ENCODE data around the gene GALR1.
"Not testable (repeated sequence)": the region's sequence is repeated elsewhere in the genome, so short reads cannot be mapped to it uniquely, and the experiment has no call there.

The GALR1 gene

DNA sequence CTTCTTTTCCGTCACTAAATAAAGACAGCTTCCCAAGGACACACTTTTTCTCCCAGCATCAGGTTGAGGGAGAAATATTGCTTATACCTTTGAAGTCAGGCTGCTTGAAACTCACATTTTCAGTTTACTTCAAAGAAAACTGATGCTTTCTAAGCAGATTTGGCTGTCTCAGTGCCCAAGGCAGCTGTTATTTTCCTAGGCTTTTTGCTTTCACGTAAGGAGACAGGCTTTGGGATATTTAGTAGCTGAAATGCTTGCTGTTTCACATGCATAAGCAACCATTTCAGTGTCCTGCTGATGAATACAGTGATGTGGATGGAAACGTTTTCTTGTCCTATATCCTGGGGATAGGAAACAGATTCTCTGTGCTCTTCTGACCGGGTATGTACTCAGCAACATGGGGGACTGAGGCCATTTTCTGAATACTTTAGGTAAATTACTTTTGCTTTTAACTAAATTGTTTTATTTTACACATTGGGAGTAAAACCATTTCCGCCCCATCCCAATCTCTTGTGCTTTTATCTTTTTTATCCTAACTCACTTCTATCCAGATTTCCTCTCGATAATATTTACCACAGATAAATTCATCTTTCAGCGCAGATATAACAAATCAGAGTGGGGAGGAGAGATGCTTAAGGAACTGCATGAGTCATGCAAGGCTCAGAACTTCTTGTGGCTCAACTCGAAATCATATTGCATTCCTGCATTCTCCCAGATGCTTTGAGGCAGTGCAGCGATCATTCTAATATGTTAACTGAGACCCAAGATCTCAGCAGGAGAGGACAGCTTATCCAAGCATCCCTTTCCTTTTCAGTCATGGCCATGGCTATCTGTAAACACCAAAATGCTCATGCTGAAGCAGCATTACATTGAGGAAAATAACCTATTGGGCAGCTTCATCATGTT is 22.2 kb downstream of the GALR1 start:
- Mint-ChIP-seq H3K36me3 (ENCODE audit: low read depth) (no peaks in the 10 kb centered on the region), H3K9me3 (peaks cover 6% of the 10 kb centered on the region), H3K27me3 (peaks cover 25% of the 10 kb centered on the region), H3K4me3 (no peak overlapping the region), H3K4me1 (ENCODE audit: low read depth) (no peaks in the 10 kb centered on the region), H3K27ac (no peak overlapping the region)

DNA sequence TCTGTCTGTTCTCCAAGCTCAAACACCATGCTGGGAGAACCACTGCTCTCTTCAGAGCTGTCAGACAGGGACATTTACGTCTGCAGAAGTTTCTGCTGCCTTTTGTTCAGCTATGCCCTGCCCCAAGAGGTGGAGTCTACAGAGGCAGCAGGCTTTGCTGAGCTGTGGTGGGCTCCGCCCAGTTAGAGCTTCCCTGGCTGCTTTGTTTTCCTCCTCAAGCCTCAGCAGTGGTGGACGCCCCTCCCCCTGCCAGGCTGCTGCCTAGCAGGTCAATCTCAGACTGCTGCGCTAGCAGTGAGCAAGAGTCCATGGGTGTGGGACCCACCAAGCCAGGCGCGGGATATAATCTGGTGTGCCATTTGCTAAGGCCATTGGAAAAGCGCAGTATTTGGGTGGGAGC is 41.2 kb downstream of the GALR1 start:
- Mint-ChIP-seq H3K27me3 (peaks cover 26% of the 10 kb centered on the region), H3K9me3 (peaks cover 14% of the 10 kb centered on the region)
- H3K27ac Mint-ChIP-seq; H3K4me3 Mint-ChIP-seq; H3K36me3 Mint-ChIP-seq (ENCODE audit: low read depth); H3K4me1 Mint-ChIP-seq (ENCODE audit: low read depth): not testable (repeated sequence)

- H3K27me3 Mint-ChIP-seq: peaks cover 1% of the 10 kb centered on the region
- no peak overlapping the region for H3K4me3 Mint-ChIP-seq
- no peaks in the 10 kb centered on the region for H3K36me3 Mint-ChIP-seq (ENCODE audit: low read depth)
- no peaks in the 10 kb centered on the region for H3K9me3 Mint-ChIP-seq
- H3K4me1 Mint-ChIP-seq (ENCODE audit: low read depth): no peaks in the 10 kb centered on the region
- H3K27ac Mint-ChIP-seq: no peak overlapping the region
These were observed 48.5 kb downstream of the GALR1 start for GRCh38 chr18:77298172-77298571.

DNA sequence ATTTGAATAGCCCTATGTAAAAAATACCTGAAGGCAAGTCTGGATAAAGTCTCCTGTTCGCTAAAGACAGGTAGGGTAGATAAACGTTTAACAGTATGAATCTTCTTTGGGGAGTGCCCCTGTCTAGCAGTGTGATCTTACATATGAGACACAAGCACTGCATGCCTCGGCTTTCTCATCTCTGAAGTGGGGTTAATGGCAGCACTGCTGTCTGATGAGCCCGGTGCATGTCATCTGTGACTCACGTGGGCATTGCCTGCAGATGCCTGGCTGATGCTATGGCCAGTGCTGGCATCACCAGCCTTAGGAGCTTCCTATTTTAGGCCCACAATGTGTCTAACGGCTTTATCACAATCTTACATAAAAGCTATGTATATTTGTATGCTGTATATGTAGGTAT is 50.1 kb downstream of the GALR1 start:
- Mint-ChIP-seq H3K4me1 (ENCODE audit: low read depth) (no peaks in the 10 kb centered on the region), H3K27ac (no peak overlapping the region), H3K4me3 (no peak overlapping the region), H3K9me3 (no peaks in the 10 kb centered on the region), H3K27me3 (peaks cover 4% of the 10 kb centered on the region), H3K36me3 (ENCODE audit: low read depth) (no peaks in the 10 kb centered on the region)

DNA sequence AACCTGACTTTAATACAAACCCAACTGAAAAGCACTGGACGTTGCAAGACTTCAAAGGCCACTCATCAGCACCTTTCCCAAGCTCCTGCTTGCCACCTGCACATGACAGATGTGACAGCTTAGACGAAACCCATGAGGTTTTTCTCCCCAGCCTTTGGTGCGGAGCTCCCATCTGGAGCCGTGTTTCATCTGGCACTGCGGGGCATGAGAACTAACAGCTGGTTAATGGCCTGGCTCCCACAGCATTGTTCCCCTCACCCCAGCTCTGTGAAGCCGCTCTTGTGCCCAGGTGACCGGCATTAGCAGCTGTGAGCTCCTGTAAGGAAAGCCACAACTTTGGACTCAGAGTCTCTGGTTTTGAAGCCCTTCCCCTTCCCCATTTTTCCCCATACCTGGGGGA is 50.9 kb downstream of the GALR1 start:
- Mint-ChIP-seq H3K27me3 (peaks cover 4% of the 10 kb centered on the region), H3K4me3 (no peak overlapping the region), H3K36me3 (ENCODE audit: low read depth) (no peaks in the 10 kb centered on the region), H3K9me3 (no peaks in the 10 kb centered on the region), H3K27ac (no peak overlapping the region), H3K4me1 (ENCODE audit: low read depth) (no peaks in the 10 kb centered on the region)

GRCh38 chr18:77304268-77304667 is 54.6 kb downstream of the GALR1 start:
- Mint-ChIP-seq H3K27ac (no peak overlapping the region), H3K4me1 (ENCODE audit: low read depth) (no peaks in the 10 kb centered on the region), H3K4me3 (no peak overlapping the region), H3K9me3 (no peaks in the 10 kb centered on the region), H3K27me3 (peaks cover 4% of the 10 kb centered on the region), H3K36me3 (ENCODE audit: low read depth) (no peaks in the 10 kb centered on the region)

- H3K4me3 Mint-ChIP-seq: no peak overlapping the region
These were observed 56.0 kb downstream of the GALR1 start for GRCh38 chr18:77305676-77306075.

DNA sequence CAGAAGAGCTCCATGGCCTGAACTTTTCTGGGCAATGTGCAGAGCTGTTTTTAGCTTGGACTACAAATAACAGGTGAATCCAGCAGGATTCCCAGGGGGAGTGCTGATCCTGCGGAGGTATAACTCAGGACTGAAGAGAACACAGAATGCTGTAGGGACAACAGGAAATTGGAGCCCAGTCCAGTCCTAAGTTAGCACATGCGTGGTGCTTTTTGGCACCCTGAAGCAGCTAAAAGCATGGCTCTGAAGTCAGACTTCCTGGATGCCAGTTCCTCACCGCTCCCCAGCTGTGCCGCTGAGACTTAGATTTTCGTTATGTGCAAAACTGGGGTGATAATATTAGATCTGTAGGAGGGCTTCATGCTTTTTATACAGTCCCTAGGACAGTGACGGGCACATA is 58.6 kb downstream of the GALR1 start:
- peaks cover 2% of the 10 kb centered on the region for H3K27me3 Mint-ChIP-seq
- no peak overlapping the region for H3K4me3 Mint-ChIP-seq
- H3K4me1 Mint-ChIP-seq (ENCODE audit: low read depth): no peaks in the 10 kb centered on the region
- no peaks in the 10 kb centered on the region for H3K36me3 Mint-ChIP-seq (ENCODE audit: low read depth)
- H3K9me3 Mint-ChIP-seq: no peaks in the 10 kb centered on the region
- H3K27ac Mint-ChIP-seq: no peak overlapping the region

More at GRCh38 chr18:77305676-77306075, 56.0 kb downstream of the GALR1 start:
- Mint-ChIP-seq H3K4me1 (ENCODE audit: low read depth) (no peaks in the 10 kb centered on the region), H3K27me3 (peaks cover 4% of the 10 kb centered on the region), H3K9me3 (no peaks in the 10 kb centered on the region), H3K36me3 (ENCODE audit: low read depth) (no peaks in the 10 kb centered on the region), H3K27ac (no peak overlapping the region)

DNA sequence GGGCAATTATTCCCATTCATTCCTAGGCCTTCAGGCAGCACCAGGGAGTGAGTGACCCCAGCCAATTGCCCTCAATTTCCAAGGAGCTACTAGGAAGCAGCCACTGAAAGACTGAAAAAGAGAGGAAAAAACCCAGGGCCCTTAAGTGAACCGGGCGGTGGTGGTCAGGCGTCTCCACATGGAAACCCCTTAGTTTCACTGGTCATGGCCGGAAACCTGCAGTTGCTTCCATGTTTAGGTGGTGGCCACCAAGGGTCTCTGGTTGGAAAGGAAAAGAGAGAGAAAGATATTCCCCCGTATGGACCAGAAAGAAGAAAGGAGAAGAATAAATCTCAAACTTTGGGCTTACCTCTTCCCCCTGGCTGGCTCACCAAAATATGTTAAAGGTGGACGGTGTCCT is 64.9 kb downstream of the GALR1 start:
- Mint-ChIP-seq H3K9me3 (no peaks in the 10 kb centered on the region), H3K36me3 (ENCODE audit: low read depth) (no peaks in the 10 kb centered on the region), H3K4me3 (no peak overlapping the region), H3K4me1 (ENCODE audit: low read depth) (no peaks in the 10 kb centered on the region), H3K27me3 (peaks cover 6% of the 10 kb centered on the region), H3K27ac (no peak overlapping the region)

DNA sequence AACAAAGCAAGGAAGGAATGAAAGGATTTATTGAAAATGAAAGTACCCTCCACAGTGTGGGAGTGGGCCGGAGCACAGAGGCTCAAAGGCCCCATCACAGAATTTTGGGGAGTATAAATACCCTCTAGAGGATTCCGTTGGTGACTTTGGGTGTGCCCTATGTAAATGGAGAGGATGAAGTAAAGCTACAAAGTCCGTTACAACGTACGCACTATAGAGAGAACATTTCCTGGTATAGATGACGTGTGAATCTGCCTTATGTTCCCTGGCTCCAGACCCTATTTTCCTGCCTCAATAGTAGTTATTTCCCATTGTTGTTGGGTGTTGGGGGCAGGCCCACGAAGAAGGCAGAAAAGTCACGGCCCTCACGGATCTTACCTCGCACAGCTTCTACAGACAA is 65.3 kb downstream of the GALR1 start:
- H3K36me3 Mint-ChIP-seq (ENCODE audit: low read depth): no peaks in the 10 kb centered on the region
- no peak overlapping the region for H3K27ac Mint-ChIP-seq
- H3K9me3 Mint-ChIP-seq: no peaks in the 10 kb centered on the region
- H3K27me3 Mint-ChIP-seq: peaks cover 10% of the 10 kb centered on the region
- no peak overlapping the region for H3K4me3 Mint-ChIP-seq
- no peaks in the 10 kb centered on the region for H3K4me1 Mint-ChIP-seq (ENCODE audit: low read depth)

GRCh38 chr18:77316008-77316407 is 66.4 kb downstream of the GALR1 start:
- Mint-ChIP-seq H3K4me1 (ENCODE audit: low read depth) (no peaks in the 10 kb centered on the region), H3K9me3 (no peaks in the 10 kb centered on the region), H3K36me3 (ENCODE audit: low read depth) (no peaks in the 10 kb centered on the region), H3K4me3 (no peak overlapping the region), H3K27ac (no peak overlapping the region), H3K27me3 (peaks cover 18% of the 10 kb centered on the region)

DNA sequence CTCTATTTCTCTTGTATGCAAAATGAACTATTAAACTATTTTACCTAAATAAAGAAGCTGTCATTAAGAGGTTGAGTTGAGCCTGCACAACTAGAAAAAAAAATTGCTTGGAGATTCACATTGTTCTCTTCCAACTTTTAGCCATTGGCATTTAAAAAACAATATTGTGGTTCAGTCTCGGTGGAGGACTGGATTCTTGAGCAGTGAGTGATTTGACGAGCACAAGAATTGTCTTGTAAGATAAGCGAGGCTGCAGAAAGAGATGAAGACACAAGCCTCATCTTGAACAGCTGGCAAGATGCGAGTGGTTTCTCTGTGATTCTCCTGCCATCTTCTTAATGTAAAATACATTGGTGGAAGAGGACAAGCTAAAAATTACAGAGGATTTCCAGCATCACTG is 67.0 kb downstream of the GALR1 start:
- no peak overlapping the region for H3K4me3 Mint-ChIP-seq
- no peak overlapping the region for H3K27ac Mint-ChIP-seq
- H3K9me3 Mint-ChIP-seq: no peaks in the 10 kb centered on the region
- H3K36me3 Mint-ChIP-seq (ENCODE audit: low read depth): no peaks in the 10 kb centered on the region
- H3K4me1 Mint-ChIP-seq (ENCODE audit: low read depth): no peaks in the 10 kb centered on the region
- H3K27me3 Mint-ChIP-seq: peaks cover 19% of the 10 kb centered on the region

DNA sequence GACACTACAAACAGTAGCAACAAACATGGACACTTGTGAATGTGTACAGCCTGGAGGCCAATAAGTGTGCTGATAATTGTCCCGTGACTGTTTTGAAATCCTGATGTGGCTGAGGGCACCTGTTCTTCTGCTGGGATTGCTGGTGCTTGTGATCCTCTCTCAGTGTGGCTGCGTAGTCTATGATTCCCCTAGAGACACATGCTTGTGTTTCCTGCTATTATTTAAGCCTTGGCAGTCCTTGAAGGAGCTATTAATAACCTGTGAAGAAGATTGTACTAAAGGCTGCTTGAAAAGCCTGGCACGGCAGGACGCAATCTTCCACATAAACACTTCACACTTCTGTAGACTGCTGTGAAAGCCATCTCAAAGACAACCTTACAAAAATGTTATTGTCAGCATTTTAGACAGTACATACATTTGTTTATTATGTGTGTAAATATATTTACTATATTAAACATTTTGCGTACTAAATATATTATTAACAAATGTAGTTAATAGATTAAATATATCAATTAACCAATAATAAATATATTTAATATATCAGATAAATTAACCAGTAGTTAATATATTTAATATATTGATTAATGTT is 71.4 kb downstream of the GALR1 start:
- Mint-ChIP-seq H3K27me3 (peaks cover 28% of the 10 kb centered on the region), H3K36me3 (ENCODE audit: low read depth) (no peaks in the 10 kb centered on the region), H3K9me3 (no peaks in the 10 kb centered on the region), H3K4me3 (no peak overlapping the region), H3K4me1 (ENCODE audit: low read depth) (no peaks in the 10 kb centered on the region), H3K27ac (no peak overlapping the region)

DNA sequence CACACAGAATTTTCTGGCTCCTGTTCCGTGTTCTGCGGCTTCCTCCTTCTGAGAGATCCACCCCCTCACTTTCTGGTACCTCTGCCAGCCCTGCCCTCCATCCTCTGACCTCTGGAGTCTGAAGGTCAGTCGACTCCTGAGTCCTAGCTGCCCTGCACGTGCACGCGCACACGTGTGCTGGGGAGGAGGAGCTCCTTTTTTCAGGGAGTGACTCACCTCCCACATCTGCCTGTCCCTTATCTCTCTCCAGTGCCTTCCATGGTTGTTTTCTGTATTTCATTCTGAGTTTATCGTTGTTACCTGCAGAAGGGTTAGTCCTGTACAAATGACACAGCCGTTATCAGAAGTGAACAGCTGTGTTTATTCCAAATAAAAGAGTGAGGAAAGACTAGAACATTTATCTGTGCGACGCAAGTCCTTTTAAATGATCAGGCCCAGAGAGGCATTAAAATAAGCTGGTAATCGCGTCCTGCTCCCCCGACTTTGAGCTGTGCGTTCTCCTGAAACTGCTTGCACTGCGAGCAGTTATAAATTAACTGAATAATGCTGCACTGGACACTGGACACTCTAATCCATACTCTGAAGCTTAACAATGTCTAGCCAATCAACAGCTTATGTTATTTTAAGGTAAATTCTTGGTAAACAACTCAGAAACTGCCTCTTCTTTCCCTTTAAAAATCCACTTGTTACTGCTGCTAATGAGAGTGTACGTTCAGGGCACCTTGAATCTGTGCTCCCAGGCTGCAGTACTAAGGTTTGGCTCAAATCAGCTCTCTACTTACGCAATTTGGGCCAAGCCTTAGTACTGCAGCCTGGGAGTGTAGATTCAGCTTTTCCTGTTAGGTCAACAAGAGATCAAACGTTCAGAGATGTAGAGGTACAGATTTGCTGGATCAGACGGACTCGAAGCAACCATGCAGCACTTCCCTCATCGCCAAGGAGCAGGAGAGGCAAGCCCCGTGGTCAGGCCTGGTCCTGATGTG is 72.5 kb downstream of the GALR1 start:
- Mint-ChIP-seq H3K27me3 (peaks cover 28% of the 10 kb centered on the region), H3K4me3 (no peak overlapping the region), H3K27ac (no peak overlapping the region), H3K9me3 (no peaks in the 10 kb centered on the region), H3K36me3 (ENCODE audit: low read depth) (no peaks in the 10 kb centered on the region), H3K4me1 (ENCODE audit: low read depth) (no peaks in the 10 kb centered on the region)
